Measurements from ENCODE around the gene CCDC192. TPM values are rescaled to one million over a fixed set of nuclear protein-coding genes. Genes with fewer than 3 reads are reported as not detected.

Gene CCDC192
- total and polyA plus RNA-seq, 2 experiments from 2014 or later: 0.40 TPM; not detected in 1

DNA sequence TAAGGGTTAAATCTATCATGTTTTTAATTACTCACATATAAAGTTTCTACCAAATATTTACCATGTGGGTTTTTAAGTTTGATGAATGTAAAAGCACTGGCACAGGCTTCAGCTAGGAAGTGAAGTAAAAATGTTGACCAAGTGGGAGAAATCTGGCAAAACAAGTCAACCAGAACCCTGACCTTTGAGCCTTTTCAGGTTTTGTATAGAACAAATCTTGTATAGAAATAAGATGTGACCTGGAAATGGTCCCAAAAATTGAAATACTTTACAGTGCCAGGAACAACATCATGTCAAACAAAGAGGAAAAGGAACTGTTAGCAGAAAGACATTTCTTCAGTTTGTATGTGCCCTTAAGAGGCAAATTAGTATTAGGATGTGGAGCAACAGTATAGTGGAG lies 137.6 kb downstream of the CCDC192 start:
- Histone ChIP-seq H4K20me1 (replicated peaks; ENCODE audit: insufficient read depth) (no peaks in the 10 kb centered on the region), H3K79me2 (replicated peaks; ENCODE audit: insufficient read depth) (no peaks in the 10 kb centered on the region), H3K36me3 (ENCODE audit: insufficient read depth) (no peaks in the 10 kb centered on the region), H3F3A (replicated peaks; ENCODE audit: low read depth) (no peaks in the 10 kb centered on the region), H3K9me2 (ENCODE audit: insufficient read depth) (no peaks in the 10 kb centered on the region), H3K4me3 (no peak overlapping the region), H3K4me1 (ENCODE audit: insufficient read depth) (no peaks in the 10 kb centered on the region), H3K4me2 (no peak overlapping the region), H3K27ac (ENCODE audit: low read depth) (no peak overlapping the region), H3K27me3 (ENCODE audit: insufficient read depth) (no peaks in the 10 kb centered on the region), H2AFZ (no peak overlapping the region)
- DNase-seq (ENCODE audit: low spot score): no peak
- Mint-ChIP-seq H3K4me3 (no peak overlapping the region), H3K9me3 (no peaks in the 10 kb centered on the region), H3K4me1 (peaks cover 9% of the 10 kb centered on the region), H3K27me3 (ENCODE audit: insufficient read depth, low read depth, poor library complexity) (no peaks in the 10 kb centered on the region), H3K27ac (no peak overlapping the region), H3K36me3 (ENCODE audit: low read depth) (no peaks in the 10 kb centered on the region)
- ATAC-seq: no peak
- no peak for TF ChIP-seq ZNF114 (CRISPR knock-in tag; IDR thresholded peaks at IDR 0.05)
- TF ChIP-seq, protein P1, sequence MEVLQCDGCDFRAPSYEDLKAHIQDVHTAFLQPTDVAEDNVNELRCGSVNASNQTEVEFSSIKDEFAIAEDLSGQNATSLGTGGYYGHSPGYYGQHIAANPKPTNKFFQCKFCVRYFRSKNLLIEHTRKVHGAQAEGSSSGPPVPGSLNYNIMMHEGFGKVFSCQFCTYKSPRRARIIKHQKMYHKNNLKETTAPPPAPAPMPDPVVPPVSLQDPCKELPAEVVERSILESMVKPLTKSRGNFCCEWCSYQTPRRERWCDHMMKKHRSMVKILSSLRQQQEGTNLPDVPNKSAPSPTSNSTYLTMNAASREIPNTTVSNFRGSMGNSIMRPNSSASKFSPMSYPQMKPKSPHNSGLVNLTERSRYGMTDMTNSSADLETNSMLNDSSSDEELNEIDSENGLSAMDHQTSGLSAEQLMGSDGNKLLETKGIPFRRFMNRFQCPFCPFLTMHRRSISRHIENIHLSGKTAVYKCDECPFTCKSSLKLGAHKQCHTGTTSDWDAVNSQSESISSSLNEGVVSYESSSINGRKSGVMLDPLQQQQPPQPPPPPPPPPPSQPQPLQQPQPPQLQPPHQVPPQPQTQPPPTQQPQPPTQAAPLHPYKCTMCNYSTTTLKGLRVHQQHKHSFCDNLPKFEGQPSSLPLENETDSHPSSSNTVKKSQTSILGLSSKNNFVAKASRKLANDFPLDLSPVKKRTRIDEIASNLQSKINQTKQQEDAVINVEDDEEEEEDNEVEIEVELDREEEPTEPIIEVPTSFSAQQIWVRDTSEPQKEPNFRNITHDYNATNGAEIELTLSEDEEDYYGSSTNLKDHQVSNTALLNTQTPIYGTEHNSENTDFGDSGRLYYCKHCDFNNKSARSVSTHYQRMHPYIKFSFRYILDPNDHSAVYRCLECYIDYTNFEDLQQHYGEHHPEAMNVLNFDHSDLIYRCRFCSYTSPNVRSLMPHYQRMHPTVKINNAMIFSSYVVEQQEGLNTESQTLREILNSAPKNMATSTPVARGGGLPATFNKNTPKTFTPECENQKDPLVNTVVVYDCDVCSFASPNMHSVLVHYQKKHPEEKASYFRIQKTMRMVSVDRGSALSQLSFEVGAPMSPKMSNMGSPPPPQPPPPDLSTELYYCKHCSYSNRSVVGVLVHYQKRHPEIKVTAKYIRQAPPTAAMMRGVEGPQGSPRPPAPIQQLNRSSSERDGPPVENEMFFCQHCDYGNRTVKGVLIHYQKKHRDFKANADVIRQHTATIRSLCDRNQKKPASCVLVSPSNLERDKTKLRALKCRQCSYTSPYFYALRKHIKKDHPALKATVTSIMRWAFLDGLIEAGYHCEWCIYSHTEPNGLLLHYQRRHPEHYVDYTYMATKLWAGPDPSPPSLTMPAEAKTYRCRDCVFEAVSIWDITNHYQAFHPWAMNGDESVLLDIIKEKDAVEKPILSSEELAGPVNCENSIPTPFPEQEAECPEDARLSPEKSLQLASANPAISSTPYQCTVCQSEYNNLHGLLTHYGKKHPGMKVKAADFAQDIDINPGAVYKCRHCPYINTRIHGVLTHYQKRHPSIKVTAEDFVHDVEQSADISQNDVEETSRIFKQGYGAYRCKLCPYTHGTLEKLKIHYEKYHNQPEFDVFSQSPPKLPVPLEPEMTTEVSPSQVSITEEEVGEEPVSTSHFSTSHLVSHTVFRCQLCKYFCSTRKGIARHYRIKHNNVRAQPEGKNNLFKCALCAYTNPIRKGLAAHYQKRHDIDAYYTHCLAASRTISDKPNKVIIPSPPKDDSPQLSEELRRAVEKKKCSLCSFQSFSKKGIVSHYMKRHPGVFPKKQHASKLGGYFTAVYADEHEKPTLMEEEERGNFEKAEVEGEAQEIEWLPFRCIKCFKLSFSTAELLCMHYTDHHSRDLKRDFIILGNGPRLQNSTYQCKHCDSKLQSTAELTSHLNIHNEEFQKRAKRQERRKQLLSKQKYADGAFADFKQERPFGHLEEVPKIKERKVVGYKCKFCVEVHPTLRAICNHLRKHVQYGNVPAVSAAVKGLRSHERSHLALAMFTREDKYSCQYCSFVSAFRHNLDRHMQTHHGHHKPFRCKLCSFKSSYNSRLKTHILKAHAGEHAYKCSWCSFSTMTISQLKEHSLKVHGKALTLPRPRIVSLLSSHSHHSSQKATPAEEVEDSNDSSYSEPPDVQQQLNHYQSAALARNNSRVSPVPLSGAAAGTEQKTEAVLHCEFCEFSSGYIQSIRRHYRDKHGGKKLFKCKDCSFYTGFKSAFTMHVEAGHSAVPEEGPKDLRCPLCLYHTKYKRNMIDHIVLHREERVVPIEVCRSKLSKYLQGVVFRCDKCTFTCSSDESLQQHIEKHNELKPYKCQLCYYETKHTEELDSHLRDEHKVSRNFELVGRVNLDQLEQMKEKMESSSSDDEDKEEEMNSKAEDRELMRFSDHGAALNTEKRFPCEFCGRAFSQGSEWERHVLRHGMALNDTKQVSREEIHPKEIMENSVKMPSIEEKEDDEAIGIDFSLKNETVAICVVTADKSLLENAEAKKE (CRISPR knock-in tag; IDR thresholded peaks at IDR 0.05): no peak
- TF ChIP-seq POLR2AphosphoS5 (IDR thresholded peaks at IDR 0.05; ENCODE audit: low read depth): no peak
- TF ChIP-seq NANOG (IDR thresholded peaks at IDR 0.05; ENCODE audit: borderline replicate concordance): no peak
- TF ChIP-seq, protein P2, sequence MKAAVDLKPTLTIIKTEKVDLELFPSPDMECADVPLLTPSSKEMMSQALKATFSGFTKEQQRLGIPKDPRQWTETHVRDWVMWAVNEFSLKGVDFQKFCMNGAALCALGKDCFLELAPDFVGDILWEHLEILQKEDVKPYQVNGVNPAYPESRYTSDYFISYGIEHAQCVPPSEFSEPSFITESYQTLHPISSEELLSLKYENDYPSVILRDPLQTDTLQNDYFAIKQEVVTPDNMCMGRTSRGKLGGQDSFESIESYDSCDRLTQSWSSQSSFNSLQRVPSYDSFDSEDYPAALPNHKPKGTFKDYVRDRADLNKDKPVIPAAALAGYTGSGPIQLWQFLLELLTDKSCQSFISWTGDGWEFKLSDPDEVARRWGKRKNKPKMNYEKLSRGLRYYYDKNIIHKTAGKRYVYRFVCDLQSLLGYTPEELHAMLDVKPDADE (IDR thresholded peaks at IDR 0.05): no peak
- TF ChIP-seq EZH2phosphoT487 (IDR thresholded peaks at IDR 0.05; ENCODE audit: unreplicated experiment): no peak
- no peak for TF ChIP-seq EZH2 (IDR thresholded peaks at IDR 0.05; ENCODE audit: low read depth, unreplicated experiment)
- no peak for TF ChIP-seq CREB1 (CRISPR knock-in tag; IDR thresholded peaks at IDR 0.05; ENCODE audit: low read depth)
- TF ChIP-seq JUNB (IDR thresholded peaks at IDR 0.05; ENCODE audit: unreplicated experiment): no peak
- TF ChIP-seq STAT1 (IDR thresholded peaks at IDR 0.05; ENCODE audit: unreplicated experiment): no peak
- no peak for TF ChIP-seq ZNF331 (CRISPR knock-in tag; IDR thresholded peaks at IDR 0.05; ENCODE audit: low read depth)
- TF ChIP-seq, protein P3, sequence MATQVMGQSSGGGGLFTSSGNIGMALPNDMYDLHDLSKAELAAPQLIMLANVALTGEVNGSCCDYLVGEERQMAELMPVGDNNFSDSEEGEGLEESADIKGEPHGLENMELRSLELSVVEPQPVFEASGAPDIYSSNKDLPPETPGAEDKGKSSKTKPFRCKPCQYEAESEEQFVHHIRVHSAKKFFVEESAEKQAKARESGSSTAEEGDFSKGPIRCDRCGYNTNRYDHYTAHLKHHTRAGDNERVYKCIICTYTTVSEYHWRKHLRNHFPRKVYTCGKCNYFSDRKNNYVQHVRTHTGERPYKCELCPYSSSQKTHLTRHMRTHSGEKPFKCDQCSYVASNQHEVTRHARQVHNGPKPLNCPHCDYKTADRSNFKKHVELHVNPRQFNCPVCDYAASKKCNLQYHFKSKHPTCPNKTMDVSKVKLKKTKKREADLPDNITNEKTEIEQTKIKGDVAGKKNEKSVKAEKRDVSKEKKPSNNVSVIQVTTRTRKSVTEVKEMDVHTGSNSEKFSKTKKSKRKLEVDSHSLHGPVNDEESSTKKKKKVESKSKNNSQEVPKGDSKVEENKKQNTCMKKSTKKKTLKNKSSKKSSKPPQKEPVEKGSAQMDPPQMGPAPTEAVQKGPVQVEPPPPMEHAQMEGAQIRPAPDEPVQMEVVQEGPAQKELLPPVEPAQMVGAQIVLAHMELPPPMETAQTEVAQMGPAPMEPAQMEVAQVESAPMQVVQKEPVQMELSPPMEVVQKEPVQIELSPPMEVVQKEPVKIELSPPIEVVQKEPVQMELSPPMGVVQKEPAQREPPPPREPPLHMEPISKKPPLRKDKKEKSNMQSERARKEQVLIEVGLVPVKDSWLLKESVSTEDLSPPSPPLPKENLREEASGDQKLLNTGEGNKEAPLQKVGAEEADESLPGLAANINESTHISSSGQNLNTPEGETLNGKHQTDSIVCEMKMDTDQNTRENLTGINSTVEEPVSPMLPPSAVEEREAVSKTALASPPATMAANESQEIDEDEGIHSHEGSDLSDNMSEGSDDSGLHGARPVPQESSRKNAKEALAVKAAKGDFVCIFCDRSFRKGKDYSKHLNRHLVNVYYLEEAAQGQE (IDR thresholded peaks at IDR 0.05; ENCODE audit: unreplicated experiment): no peak
- no peak for TF ChIP-seq CTCF (conservative IDR thresholded peaks at IDR 0.05; ENCODE audit: low read depth in 2 of 2)
